Brain pericyte (primary cell): ENCODE data around the gene PRPF40B.
"Not testable (repeated sequence)": the region's sequence is repeated elsewhere in the genome, so short reads cannot be mapped to it uniquely, and the experiment has no call there.

Experiments
- DNase-seq: peaks from one replicate; pipeline ENCODE4 v3.0.0-alpha.2; 2012; ENCODE audit warnings: low read depth, low spot score

Gene PRPF40B

DNA sequence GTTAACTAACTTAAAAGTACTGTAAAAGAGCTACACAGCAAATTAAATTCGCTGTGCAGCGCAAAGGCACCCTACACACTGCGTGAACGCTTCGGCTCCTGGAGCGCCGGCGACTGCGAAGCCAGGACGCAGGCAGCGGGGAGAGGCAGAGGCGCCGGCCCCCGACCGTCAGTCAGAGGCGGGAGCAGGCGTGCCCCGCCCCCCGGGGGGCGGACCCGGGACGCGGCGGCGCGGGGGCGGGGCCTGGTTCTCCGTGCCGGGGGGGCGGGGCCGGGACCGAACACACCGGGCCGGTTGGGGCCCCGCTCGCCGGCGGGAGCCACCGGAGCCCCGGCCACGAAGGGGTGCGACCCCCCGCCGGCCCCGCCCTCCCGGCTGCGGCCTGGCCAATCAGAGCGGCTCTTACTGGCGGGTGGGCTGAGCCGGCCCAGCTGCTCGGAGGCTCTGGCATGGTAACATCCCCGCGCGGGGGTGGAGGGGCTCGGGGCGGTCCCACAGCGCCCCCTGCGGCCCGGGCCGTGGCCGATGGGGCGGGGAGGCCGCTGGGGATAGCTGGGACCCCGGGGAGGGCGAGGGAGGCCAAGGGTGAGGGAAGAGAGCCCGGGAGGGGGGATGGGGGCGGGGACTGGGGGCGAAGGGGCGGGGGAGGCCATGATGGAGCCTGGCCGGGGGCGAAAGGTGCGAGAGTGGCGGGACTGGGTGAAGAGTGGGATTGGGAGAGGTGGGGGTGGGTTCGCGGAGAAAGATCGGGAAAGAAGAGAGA is at the start of gene PRPF40B:
Gene PRPF40B, plus strand, starts transcription at position 420 of the 763 bp plus-strand sequence. Its CDS starts 30 bp downstream, at position 450.
- DNase-seq = no peak

DNA sequence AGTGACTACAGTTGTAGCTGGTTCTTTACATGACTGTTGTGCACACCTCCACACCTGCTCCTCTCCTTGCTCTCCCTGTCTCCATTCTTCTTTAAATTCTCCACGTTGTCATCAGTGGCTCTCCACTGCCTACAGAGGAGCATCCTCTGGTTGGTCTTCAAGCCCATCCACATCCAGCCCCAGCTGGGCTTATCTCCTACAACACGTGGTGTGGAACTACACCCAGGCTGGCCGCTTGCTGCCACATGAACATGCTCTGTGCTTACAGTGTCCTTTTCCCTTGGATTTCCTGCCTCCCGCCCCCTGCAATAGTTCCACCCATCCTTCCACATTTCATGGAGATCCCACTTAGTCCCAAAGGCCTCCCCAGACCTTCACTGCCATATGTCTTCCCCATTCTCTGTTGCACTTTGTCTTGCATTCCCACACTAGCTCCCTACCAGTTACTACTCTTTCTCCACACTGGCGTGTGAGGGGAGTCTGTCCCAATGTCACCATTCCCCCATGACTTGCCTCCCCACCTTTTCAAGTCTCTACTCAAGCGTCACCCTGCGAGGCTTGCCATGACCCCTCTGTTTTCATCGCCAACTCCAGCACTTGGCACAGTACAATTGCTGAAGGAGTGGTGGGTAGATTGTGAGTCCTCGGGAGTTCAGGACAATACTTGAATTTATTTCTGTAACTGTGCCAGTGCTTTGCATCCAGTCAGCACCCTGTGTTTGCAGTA is 45.6 kb upstream of the PRPF40B start:
- DNase-seq = no peak

DNA sequence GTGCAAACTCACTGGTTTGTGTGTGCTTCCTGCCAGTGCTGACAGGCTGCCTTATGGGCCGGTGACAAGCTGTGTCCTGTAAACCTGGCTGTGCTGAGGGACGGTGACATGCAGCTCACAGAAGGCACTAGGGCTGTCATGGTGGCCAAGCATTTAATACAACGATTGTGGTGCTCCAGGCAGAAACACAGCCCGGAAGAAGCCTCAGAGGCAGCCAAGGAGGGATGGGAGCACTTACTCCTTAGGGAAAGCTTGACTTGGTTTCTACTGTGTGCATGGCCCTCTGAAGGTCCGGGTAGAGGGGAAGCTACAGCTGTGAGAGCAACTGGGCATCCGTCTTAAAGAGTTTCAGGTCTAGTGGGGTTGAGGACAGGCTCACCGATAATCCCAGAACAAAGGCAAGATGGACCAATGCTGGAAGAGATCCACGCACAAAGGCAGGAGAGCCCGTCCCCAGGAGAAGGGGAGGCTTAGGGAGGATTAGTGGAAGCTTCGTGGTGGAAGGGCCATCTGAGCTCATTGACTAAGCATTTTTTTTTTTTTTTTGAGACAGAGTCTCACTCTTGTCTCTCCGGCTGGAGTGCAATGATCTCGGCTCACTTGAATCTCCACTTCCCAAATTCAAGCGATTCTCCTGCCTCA is 44.8 kb upstream of the PRPF40B start:
- DNase-seq = no peak

DNA sequence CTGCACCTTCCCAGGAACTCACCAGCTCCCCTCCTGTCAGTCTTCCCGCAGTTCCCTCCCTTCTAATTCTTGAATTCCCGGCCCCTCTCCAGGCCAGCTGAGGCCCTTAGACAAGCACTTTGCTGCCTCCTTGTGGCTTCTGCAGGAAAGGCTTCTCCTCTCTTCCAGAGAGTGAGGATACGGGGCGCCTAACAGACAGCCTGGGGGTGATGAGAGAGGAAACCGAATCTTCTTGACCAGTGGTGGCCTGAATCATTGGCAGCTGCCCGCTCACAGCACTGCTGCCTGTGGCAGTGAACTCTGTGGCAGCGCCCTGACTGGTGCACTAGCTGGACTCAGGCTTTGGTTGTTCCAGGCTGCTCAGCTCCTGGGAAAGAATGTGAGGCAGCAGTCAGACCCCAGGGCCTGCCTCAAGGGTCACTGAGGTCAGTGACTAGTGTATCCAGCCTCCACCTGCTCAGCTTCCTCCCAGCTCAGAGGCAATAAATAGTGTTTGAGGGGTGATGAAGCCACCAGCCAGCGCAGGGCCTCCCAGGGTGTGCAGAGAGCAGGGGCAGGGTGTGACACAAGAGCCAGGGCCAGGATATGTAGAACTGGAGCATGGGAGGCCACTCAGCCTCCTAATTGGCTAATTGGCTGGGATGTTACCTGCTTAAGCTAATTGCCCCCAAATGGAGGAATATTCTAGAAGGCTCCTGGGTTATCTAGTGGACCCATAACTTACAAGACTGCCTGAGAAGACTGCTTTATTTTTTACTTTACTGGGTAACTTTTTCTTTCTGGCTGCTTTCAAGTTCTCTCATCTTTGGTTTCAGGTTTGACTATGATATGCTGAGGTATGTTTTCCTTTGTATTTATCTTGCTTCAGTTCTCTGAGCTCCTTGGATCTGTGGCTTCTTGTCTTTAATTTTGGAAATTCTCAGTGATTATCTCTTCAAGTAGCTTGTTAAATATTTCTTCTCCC is 42.5 kb upstream of the PRPF40B start:
- DNase-seq = peak; percentile 22

DNA sequence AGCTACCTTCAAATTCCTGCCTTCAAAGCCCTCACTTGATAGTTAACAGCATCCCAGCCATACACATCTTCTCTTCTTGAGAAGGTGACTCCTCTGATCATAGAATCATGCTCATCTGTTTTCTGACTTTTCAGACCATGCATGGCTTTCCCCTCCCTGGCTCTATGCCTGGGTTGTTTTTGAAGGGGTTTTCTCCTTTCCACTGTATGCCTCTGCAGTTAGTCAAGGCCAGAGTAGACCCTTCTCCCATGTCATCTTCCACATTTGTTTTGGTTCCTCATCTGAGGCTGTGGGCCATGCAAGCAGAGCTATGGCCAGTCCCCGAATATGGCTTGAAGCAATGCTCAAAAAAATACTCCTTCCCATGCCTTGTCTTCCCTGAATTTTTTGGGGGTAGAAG is 41.2 kb upstream of the PRPF40B start:
- DNase-seq = no peak

DNA sequence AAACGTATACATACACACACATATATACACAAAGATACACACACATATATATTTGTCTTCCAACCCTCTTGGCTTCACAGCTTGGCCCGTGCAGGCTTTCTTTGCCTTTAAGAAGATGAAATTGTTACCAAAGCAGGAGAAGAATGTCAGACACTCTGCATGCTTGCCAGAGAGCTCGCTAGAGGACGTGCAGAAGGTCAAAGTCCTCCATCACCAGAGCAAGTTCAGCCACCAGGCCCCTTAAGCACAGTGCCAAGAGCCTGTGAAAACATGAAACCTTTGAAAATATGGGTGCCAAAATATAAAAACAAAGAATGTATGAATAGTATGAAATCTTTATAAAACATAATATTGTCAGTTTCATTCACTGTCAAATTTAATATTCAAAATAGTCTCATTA is 40.5 kb upstream of the PRPF40B start:
- no peak for DNase-seq

DNA sequence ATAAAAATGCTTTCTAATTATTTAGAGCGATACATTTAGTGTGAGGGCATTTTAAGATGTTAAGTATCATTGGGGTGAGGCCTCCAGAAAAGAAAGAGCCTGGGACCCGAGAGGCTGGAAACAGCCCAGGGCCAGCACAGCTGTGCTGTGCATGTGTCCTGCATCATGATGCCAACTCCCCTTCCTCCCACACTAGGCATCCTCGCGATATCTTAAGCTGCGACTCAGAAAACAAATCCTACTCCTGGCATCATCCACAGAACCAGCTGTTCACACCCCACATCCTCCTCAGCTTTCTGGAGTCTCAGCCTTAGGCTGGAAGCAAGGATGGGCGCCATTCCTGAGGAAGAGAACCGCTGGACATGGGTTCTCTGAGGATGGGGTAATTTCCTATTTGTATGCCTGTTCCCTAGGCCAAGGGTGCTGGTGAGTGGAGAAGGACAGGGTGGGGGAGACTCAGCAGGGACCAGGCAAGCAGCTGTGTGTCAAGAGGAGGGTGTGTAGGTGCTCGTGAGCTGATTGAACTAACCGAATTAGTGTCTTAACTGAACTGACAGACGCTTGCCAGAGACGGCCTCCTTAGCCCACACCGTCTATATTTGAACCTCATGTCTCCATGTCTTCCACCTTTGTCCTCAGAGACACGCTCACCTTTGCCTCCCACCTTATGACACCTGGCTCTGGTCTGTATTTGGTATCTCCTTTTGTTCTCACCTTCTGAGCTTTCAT is 39.8 kb upstream of the PRPF40B start:
- DNase-seq = no peak

DNA sequence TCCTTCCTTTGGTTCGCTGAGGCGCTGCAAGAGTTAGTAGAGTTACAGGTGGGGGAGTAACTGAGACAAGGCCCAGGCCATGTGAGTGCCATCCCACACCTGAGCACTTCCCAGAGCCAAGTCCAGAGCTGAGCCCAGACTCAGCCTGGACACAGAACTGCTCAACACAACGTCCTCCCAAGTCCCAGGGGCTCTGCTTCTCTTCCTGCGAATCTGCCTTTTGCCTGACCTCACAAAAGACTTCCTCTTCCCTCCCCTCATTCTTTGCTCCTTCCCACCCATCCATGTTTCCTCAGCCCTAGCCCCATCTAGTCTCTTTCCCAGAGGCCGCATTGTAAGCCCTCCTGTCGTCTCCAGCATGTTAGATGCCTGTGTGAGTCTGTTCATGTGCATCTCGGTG is 38.8 kb upstream of the PRPF40B start:
- no peak for DNase-seq

DNA sequence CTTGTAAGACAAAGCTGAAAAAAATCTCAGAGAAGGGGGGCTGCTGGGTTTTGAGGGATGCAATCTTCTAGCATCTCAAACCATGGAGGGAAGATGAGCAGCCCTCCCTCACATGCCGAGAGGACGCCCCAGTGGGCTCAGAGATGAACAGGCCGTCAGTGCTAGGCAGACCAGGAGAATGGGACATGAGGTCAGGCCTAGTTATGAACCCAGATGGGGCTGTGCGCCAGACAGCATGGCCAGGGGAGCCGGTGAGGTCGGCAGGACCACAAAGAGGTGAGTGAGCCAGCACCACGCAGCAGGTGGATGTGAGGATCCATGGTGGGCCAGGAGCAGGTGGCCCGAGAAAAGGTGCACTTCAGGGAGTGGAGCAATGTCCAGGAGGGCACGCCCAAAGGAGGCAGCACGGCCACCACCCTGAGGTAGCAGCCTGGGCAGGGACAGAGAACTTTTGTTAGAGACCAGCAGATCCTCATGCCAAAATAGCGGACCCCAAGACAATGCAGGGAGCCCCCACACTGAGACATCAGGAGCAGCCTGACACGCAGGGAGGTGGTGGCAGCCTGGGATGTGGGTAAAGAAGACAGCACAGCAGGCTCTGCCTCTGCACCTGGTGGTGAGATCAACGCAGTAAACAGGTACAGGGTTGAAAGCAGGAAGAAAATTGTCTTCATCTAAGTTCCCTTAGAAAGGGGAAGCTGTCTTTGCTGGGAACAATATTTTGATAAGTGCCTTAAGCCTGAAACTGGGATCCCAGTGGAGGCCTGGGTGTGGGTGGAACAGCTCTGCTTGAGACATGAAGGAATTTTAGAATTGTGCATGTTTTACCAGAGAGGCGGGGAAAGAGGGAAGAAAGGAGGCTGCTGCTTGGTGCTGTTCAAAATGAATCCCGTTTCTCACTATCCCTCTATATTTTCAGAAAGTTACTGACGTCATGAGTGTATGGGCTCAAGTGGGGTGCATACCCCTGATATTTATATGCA is 37.6 kb upstream of the PRPF40B start:
- no peak for DNase-seq

DNA sequence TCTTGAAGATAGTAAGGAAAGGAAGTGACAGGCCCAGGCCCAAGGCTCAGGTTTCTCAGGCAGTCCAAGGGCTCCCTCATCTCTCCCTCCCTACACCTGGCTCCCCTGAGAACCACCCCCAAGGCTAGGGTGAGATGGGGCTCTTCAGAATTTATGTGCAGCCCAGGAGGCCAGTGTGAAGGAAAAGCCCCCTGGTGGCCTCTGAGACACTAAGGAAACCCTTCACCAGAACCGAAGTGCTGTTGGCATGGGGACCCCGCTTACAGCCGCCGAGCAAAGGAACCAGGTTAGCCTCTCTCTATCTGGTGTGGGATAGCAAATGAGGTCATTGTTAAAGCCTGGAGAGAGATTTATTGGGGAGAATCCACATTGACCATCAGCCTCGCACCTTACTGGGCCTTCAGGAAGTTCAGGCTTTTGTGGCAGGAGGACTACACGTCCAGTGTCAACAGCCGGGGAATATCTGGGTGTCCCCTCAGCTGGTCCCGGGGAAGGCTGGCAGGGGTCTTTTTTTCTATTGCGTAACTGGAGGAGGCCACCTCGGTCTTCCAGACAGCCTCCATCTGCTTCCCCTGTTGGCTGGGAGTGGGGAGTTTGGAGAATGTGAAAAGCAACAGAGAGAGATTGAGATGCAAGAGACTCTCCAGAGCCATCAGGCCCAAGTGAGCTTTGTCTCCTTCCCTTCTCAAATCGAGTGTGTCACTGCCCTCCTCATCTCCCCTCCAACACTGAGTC is 36.0 kb upstream of the PRPF40B start:
- DNase-seq = no peak

DNA sequence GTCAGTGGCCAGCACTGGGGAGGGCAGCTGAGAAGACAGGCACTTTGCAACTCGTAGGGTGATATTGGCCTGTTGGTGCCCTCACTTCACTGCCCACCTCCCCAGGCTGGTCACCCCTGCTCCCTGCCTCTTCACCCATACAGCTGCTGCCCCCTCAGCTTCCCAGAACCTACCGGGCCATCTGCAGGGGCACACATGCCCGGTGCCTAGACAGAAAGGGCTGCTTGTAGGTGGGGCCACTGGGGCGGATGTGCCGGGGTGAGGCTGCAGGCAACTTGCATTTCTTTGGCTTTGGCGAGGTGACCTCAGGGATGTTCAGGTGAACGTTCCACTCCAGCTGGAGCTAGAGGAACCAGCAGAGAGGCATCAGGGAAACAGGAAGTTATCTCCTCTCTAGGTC is 35.1 kb upstream of the PRPF40B start:
- DNase-seq = no peak

DNA sequence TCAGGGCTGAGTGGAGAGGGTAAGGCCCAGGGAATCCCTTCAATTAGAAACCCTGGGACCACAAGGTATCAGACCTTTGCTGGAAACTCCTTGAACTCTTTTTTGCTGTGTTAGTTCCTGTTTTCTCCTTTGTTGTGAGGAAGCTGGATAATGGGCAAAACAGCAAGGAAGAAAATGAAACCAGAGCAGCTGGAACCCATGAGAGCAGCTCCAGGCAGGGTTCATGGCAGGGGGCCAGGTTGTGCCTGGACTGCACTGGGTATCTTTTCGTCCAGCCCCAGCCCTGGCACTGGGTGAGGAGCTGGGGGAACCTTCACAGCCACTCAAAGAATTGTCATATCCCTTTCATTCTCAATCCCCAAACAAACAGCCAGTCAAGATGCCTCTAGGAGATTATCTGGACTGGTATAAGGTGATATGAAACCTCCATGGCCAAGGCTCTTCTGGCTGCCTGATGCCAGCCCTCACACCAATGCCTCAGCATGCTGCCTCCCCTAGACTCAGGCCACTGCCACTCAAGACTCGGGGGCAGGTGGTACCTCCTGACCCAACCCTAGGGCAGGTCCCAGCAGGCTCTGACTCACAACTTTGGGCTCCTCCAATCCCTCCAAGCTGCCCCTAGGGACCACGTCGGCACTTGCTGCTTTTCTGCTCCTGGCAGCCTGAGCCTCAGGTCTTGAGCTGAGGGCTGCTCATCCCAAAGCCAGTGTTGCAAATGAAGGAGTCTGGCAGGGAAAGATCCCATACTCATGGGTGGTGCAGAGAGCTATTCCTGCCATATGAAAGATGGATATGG is 34.4 kb upstream of the PRPF40B start:
- DNase-seq = no peak

DNA sequence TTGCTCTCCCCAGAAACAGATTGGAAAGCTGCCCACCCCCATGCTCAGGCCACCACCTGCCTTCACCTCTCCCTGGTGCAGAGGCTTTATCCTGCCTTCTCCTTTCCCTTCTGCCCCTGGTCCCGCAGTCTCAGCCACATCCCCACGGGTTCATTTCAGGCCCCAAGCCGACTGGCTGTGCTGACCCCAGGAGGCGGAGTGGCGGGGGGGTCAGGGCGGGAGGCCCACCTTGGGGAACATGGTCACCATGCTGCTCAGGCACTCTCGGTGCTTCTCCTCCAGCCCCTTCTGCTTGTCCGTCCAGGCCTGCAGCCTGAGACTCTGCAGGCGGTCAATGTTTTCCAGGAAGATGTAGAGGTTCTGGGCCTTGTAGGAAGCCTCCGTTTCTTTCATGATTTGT is 24.8 kb upstream of the PRPF40B start:
- DNase-seq = no peak

DNA sequence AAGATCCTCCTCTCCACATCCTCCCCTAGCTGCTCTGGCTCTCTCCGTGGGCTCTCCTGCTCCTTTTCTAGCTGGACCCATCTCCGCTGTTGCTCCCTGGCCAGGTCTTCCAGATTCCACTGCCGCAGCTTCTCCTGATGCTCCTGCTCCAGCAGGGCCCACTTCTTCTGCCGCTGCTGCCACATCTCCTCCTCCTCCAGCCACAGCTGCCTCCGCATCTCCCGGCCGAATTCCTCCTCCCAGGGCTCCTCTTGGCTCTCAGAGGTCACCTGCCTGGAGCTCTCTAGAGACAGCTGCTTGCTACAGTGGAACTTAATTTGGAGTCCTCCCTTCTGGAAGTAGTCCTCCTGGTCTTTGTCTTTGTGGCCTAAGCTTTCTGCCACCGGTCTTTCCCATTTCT is 23.4 kb upstream of the PRPF40B start:
- DNase-seq = no peak

DNA sequence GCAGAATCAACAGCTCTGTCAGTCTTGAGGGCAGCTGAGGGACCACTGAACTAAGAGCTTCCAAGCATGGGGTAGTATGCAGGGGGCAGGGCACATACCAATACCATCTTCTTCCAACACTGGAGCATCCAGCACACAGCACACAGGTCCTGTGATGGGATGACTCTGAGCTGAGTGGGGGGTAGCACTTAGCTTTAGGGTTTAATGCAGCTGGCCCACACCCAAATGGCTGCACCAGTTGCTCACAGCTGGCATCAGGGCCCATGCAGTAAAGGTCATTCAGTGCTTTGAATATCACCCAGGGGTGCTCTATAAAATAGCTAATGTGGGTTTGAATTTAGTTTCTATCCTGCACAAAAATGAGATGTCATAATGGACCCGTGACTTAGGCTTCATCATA is 19.6 kb upstream of the PRPF40B start:
- DNase-seq = no peak

DNA sequence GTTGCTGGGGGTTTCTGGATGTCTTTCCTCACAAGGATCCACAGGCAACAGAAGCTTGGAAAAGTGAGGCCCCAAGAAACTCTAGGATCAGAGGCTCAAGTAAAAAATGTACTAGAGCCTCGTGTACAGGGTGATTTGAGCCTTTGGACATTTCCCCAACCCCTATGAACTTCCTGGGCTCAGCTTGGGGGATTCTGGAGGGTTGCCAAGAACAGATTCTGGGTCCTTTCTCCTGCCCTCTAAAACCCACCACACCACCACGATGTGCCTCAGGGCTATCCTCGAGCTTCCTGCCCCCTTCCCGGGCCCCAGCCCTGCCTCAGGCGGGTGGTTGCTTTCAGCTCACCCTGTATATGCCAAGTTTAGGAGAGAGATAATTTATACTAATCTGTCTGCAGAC is 18.5 kb upstream of the PRPF40B start:
- DNase-seq = no peak

DNA sequence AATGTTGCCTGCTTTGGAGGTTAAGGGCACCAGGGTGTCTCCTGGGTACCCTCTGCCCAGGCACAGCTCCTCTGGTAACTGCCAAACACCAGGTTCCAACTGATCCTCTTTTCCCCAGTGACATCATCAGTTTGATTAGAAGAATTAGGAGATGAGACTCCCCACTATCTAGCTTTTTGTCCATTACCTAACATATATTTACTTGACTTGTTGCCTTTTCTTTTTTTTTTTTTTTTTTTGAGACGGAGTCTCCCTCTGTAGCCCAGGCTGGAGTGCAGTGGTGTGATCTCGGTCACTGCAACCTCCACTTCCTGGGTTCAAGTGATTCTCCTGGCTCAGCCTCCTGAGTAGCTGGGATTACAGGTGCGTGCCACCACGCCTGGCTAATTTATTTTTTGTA is 17.8 kb upstream of the PRPF40B start, which contains the start of gene FAM186B:
Gene FAM186B, minus strand, starts transcription at position 101 of the 400 bp plus-strand sequence. CDS start 162 bp downstream, outside the sequence.
- DNase-seq = not testable (repeated sequence)
